Measurements from ENCODE around the gene OR1K1.
A peak's percentile ranks its signal among the peaks of the same experiment; 100 is the strongest.
"Not testable (repeated sequence)": the region's sequence is repeated elsewhere in the genome, so short reads cannot be mapped to it uniquely, and the experiment has no call there.

OR1K1 gene

DNA sequence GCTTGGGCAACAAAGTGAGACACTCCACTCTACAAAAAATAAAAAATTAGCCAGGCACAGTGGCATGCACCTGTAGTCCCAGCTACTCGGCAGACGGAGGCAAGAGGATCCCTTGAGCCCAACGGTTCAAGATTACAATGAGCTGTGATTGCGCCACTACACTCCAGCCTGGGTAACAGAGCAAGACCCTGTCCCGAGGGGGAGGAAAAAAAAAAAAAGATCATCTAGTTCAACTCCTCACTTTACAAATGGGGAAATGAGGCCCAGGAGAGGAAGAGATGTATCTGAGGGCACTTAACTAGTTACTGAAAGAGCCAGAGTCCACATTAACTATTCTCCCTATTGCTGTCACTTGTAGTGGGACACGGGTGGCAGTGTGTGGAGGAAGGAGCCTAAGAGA is 14.6 kb downstream of the OR1K1 start:
- DNase-seq, result no peak

DNA sequence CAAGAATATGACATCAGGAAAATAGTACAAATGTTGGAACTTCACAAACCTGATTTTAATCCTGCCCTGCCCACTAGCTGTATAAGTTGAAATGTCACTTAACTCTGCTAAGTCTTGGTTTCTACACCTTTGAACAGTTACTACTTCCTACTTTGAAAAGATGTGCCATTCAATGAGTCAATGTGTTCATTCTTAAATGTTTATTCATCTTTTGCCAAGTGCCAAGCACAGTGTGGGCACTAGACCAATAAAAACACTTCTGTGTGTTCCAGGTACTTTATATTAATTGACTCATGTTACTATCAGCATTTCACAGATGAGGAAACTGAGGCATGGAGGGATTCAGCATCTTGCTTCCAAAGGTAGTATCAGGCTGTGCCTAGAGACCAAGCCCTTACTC is 15.6 kb downstream of the OR1K1 start:
- DNase-seq, result no peak

DNA sequence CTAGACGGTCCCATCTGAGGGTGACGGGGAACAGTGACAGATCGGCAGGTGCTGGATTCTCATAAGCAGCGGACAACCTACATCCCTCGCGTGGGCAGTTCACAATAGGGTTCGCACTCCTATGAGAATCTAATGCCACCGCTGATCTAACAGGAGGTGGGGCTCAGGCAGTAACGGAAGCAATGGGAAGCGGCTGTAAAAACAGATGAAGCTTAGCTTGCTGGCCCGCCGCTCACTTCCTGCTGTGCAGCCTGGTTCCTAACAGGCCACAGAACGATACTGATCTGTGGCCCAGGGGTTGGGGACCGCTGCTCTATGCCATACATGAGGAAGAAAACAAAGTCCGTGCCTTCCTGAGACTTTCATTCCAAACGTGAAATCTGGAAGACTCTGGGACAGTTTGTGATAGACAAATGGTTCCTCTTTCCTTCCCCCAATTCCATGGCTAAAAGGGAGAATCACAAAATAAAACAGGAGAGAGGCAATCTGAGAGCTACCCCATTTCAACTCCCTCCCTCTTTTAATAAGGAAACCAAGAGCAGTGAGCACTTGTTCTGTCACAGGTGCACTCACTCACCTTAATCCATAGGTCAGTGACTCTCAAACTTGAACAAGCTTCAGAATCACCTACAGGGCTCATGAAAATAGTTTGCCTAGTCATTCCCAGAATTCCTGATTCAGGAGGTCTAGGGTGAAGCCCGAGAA is 16.4 kb downstream of the OR1K1 start:
- DNase-seq, result peak; percentile 58

DNA sequence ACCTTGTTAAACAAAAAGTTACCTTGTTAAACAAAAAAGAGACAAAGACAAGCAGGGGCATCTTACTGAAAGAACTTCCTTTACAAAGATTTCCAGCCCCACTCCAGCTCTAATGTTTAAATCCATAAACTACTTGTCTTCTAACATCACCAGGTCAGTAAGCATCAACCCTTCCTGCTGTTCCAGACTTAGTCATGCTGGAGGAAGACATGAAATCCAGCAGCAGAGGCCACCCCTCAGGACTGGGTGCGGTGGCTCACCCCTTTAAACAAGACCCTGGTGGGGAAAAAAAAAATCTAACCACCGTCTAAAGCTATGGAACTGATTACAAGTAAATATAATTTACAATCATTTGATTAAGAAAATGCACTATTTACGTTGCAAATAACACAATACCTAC is 19.4 kb downstream of the OR1K1 start:
- no peak for DNase-seq

GRCh38 chr9:122819791-122820489 is 20.0 kb downstream of the OR1K1 start:
- DNase-seq, result no peak

DNA sequence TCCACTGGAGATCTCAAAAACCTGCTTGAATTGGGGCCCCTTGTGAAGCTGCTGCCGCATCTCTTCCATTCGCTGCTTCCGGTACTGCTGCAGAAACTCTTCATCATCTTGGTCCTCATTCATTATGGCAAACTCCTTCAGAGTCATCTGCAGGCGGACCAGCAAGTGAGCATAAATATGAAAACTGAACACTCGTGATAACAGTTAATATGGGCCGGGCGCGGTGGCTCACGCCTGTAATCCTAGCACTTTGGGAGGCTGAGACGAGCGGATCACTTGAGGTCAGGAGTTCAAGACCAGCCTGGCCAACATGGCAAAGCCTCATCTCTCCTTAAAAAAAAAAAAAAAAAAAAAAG is 20.5 kb downstream of the OR1K1 start:
- DNase-seq, result no peak

DNA sequence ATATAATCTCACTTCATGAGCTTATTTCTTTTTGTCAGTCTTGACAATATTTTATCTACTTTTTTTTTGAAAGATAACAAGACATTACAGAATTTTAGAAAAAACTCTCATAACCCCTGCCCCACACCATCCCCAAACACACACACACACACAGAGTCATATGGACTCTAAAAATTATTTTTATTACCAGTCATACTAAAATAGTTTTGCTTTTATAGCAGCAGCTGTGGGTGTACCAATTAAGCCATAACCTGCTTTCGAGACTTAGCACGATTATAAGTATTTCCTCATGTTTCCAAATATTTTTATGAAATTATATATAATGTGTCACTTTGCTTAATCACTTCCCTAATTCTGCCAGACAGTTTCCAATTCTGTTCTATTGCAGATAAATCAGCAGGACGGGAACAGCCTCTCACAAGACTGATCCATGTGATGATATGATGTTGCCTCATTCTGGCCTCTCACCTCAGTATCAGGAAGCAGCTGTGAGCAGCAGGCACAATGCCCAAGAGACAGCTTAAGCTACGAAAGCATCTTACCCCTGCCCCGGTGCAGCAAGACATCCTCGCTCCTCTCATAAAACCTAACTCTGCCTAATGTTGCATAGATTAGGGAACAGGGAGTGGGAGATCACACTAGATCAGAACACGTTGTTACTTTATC is 21.5 kb downstream of the OR1K1 start:
- no peak for DNase-seq

- no peak for DNase-seq
Observed at GRCh38 chr9:122822056-122822455, 22.1 kb downstream of the OR1K1 start.

DNA sequence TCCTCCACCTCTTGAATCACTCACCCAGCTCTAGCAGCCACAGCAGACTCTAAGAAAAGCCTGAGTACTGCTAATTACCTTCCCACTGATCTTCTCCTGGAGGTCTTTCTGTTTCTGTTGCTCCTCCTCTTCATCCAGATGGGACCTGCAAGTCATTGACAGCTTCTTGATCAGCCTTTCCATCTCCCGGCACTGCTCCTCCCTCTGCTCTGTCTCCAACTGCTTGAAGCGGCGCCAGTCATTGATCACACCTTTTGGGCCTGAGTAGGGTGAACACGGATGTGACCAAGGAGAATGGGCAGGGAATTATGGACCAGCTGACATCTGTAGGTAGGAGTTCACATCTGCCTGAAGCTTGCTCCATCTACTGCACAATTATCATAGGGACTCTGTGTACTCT is 23.0 kb downstream of the OR1K1 start:
- DNase-seq, result no peak

GRCh38 chr9:122827761-122828093 is 27.8 kb downstream of the OR1K1 start:
- no peak for DNase-seq

GRCh38 chr9:122828965-122829284 is 29.0 kb downstream of the OR1K1 start:
- not testable (repeated sequence) for DNase-seq

- no peak for DNase-seq
Observed at GRCh38 chr9:122832194-122832593, 32.3 kb downstream of the OR1K1 start.

GRCh38 chr9:122835313-122835731 is 35.4 kb downstream of the OR1K1 start:
- DNase-seq, result peak; percentile 38

GRCh38 chr9:122837266-122837850 is 37.4 kb downstream of the OR1K1 start:
- DNase-seq, result no peak

- DNase-seq, result not testable (repeated sequence)
Observed at GRCh38 chr9:122838441-122838840, 38.5 kb downstream of the OR1K1 start.

- no peak for DNase-seq
Observed at GRCh38 chr9:122841501-122841900, 41.6 kb downstream of the OR1K1 start.

- no peak for DNase-seq
Observed at GRCh38 chr9:122844137-122844536, 44.2 kb downstream of the OR1K1 start.

GRCh38 chr9:122845116-122845515 is 45.2 kb downstream of the OR1K1 start:
- no peak for DNase-seq

GRCh38 chr9:122846371-122846940 is 46.5 kb downstream of the OR1K1 start:
- DNase-seq, result peak; percentile 21

GRCh38 chr9:122848256-122848943 is 48.5 kb downstream of the OR1K1 start:
- no peak for DNase-seq
